ENCODE results near the gene DEFB110.

The DEFB110 gene

DNA sequence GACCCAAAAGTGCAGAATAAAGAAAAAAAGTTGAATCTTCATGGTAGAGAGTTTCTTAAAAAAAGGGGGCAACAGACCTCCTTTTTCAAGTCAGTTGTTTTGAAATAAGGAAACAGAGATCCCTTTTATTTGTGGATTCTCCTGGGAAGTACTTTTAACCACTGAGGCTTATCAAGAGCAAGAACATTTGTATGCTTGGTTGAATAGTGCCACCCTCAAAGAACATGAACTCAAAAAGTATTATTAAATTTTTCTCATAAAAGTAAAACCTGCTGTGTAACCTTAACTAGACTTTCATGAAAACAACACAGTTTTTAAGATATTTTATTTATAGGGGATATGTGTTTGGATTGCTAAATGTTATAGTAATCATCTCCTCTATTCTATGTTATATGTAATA lies at the start of gene DEFB110:
Gene DEFB110, minus strand, starts transcription at position 101 of the 400 bp plus-strand sequence. Its CDS starts 59 bp downstream, at position 42.
- DNase-seq (ENCODE audit: low read depth in 1 of 2, low spot score in 1 of 2) = no peak

DNA sequence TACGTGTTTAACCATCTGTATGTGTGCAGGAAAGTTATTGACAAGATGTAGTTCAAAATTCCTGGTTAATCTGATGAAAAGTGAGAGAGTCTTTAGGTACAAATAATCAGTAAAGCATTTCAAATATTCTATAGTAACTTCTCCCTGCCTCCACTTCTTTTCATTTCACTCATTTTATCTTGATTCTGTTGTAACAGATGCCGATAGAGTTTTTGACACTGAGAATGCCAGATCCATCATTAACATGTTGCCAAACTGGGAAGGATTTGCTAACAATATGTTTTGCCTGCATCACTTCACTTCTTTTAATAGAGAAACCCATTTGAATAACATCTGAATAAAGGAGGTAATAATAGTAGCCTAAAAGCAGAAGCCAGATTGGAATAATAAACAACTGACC lies 48.3 kb upstream of the DEFB110 start:
- DNase-seq (ENCODE audit: low read depth in 1 of 2, low spot score in 1 of 2) = no peak

DNA sequence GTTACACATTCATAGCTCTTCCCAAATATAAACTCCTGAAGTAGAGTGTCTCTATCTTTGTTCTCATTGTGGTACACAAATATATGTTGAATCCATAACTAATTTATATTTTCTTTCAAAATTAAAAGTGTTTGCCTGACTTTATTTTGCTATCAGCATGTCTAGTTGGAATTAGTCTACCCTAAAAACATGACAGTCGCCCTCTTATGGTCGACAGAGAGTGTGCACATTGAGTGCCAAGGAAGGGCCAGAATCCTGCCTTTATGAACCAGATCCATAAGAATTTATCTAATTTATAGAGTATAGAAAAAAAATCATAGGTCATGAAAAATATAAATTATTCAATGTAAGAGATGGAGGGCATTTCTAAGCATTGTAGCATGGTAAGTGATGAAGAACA lies 40.3 kb upstream of the DEFB110 start:
- DNase-seq (ENCODE audit: low read depth in 1 of 2, low spot score in 1 of 2) = no peak

DNA sequence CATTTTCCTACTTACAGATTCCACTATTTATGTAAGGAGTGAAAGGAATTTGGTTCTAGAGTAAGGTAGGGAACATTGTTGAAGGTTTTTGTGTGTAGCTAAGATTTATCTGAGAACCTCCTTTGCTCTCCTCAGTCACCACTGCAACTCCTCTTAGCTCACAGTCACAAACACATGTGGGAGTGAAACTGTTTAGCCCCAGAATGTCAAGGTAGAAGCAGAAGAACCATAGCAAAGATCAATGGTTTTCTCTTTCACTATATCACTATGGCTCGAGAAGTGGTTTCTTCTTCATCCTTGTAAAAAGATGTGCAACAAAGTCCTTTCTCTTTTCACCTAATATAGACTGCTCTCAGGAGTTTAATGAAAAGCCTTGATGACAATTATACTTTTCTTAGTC lies 34.4 kb upstream of the DEFB110 start:
- no peak for DNase-seq (ENCODE audit: low read depth in 1 of 2, low spot score in 1 of 2)

DNA sequence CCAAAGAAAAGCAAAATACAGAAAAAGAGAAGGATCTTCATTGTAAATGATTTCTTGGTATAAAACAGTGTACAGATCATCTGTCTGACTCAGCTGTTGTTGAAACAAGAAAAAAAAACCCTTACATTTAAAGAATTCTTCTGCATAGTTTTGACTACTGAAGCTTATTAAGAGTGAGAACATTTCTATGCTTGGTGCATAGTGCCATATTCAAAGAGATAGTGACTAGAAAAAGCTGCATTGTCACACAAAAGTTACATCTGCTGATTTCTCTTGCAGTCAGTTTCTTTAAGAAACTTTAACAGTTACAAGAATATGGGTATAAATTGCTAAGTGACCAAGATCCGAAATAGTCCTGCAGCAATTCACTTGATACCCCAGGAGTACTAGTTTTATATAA lies 28.0 kb upstream of the DEFB110 start, which contains the start of gene DEFB112:
Gene DEFB112, minus strand, starts transcription at position 101 of the 400 bp plus-strand sequence. Its CDS starts 60 bp downstream, at position 41.
- no peak for DNase-seq (ENCODE audit: low read depth in 1 of 2, low spot score in 1 of 2)

DNA sequence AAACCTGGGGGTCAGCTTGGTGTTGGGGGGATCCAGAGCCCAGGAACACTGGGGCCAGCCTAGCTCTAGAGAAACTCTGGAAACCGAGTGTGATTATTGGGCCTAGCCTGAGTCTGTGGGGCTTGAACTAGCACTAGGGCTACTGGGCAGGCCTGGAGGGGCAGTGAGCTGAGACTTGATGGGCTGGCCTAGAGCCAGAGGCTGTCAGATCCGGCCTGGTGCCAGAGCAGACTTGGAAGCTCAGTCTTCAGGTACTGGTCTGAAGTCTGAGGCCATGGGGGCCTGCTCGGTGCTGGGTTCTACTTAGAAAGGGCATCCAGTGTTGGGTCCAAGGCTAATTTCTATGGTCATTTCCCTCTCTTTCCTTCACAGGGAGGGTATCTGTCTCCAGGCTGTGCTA lies 25.2 kb upstream of the DEFB110 start:
- DNase-seq (ENCODE audit: low read depth in 1 of 2, low spot score in 1 of 2) = no peak

DNA sequence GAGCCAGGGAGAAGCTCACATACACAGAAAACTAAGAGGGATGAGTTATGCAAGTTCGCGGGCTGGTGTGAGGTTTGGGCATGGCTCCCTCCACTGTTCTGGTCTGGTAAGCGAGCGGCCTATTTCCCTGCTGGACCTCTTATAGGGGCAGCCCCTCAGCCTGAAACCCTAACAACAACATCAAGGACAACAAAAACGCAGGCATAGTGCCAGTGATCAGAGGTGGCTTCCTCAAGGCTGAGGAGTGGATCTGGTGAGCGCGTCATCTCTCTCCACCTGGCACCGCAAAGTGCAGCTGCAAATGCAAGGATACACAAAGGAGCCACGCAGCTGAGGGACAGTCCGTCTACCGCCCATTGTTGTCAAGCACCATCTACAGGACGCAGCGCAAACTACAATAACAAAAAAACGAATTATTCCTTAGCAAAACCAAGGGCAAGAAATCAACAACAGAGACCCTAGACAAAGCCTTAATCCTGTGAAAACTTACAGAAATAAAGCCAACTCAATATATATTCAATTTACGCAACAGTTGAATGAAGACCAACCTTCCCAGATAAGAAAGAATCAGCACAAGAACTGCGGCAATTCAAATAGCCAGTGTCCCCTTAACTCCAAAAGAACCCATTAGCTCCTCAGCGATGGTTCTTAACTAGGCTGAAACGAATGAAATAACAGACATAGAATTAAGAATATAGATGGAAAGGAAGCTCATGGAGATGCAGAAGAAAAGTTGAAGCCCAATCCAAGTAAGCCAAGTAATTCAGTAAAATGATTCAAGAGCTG lies 9.2 kb upstream of the DEFB110 start:
- no peak for DNase-seq (ENCODE audit: low read depth in 1 of 2, low spot score in 1 of 2)

DNA sequence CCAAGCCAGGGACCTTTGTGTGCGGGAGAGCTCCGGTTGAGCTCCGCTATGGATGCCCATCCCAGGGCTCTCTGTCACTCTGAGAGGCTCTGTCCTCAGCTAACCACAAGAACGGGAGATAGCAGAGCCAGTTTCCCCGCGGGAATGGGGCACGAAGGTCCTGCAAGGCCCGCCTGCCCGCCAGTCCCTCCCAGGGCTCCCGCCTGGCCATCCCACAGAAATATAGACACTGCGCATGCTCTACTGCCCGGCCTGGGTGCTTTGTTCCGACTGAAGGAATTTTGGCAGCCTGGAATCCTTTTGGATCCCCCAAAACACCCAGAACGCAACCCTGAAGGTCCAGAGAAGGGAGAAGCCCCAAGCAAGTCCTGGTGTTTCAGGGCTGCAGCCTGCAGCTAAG lies 8.6 kb upstream of the DEFB110 start:
- DNase-seq (ENCODE audit: low read depth in 1 of 2, low spot score in 1 of 2) = no peak

DNA sequence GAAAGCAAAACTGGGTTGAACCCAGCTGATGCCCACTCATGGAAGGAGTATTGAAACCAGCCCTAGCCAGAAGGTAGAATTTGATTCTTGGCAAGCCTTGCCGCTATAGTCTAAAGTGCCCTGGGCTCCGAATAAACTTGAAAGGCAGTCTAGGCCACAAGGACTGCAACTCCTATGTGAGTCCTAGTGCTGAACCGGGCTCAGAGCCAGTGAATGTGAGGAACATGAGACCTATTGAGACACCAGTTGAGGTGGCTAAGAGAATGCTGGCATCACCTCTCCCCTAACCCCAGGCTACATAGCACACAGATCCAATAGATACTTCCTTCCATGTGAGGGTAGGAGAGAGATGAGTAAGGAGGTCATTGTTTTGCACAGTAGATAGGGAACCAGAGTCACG lies 3.5 kb upstream of the DEFB110 start:
- DNase-seq (ENCODE audit: low read depth in 1 of 2, low spot score in 1 of 2) = no peak

DNA sequence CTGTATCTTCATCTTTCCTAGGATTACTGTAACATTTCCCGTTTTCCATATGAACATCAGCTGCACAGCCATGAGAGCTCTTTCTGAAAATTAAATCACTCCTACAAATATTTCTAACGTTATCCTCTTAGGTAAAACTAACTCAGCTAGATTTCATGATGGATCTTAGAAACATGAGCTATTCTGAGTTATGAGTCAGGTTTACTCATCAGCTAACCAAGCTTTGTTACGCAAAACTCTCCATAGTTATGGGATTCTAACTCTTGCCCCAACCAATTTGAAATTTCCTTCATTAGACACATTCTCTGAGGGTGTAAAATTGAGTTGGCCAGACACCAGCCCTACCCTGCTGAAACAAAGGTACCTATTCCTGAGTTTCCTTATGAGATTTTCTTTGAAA lies 14.0 kb downstream of the DEFB110 start:
- no peak for DNase-seq (ENCODE audit: low read depth in 1 of 2, low spot score in 1 of 2)

DNA sequence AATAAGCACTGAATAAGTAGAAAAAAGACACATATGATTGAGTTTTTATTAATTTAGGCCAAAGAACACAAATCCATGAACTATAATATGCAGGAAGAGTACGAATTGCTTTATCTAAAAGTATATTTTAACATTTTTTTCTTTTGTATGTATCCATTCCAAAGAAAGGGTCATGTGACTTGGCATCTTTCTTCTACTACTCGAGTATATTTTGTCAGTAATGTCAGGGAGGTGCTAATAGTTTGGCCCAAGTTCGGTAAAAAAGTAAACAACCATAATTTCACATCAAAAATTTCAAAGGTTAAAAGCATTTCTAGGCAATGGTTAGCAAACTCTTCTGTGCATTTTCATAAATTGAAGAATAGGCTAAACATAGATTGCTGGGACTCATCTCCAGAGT lies 18.7 kb downstream of the DEFB110 start:
- no peak for DNase-seq (ENCODE audit: low read depth in 1 of 2, low spot score in 1 of 2)

DNA sequence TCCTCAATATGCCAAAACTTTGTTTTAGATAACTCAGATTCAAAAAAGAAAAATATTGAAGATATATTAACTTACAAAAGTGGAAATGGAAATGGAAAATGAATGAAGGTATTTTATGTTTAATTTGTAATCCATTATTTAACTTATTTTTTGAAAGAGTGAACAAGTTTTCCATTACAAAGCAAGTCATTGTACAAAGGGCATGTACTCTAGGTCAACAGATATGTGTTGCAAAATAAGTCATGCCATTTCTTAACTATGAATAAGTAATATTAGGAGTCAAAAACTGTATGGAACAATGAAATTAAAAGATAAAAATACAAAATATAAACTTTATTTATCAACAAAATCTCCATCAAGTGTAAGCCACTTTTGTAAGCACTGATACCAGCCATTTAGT lies 26.5 kb downstream of the DEFB110 start:
- DNase-seq (ENCODE audit: low read depth in 1 of 2, low spot score in 1 of 2) = no peak

DNA sequence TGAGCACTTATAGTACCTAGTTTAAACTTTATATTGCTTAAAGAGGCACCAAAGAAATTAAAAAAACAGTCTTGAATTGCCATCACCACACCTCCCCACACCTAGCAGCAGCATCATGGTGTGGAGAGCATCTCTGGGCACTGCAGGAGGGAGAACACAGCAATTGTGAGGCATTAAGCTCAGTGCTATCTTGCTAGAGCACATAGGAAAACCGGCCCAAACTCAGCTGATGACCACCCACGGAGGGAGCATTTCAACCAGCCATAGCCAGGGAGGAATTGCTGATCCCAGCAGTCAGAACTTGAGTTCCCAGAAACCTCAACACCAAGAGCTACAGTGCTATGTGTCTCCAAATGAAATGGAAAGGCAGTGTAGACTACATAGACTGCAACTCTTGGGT lies 32.9 kb downstream of the DEFB110 start:
- DNase-seq (ENCODE audit: low read depth in 1 of 2, low spot score in 1 of 2) = no peak

DNA sequence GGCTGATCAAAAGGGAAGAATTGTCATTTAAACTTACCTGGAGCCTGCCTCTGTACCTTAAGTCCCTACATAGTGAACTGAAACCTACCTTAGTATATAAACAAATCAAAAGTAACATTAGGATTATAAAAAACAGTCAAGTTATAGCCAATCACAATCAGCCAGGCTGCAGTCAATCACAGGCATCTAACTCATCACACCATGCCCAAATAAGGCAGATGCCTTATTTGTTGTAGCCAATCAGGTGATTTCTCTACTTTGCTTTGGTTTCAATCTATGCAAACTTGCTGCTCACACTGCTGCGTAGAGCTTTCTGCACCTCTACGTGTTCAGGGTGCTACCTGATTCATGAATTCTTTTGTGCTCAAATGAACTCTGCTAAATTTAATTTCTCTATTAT lies 34.0 kb downstream of the DEFB110 start:
- DNase-seq (ENCODE audit: low read depth in 1 of 2, low spot score in 1 of 2) = no peak

DNA sequence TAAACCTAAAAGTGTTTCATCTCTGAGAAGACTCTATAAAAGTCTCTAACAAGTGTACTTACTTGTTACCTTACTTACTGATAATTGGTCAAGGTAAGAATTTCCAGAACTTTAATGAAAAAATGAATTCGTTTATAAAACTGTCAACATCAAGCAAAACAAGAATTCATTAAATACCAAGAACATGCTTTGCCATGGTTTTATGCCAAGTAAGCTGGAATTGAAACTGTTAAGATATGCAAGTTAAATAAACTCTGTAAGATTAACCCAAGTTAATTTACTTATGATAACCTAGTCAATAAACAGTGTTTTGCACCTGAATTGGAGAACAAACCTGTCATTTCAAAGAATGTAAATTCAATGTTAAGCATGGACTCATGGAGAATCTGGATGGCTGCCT lies 35.2 kb downstream of the DEFB110 start:
- no peak for DNase-seq (ENCODE audit: low read depth in 1 of 2, low spot score in 1 of 2)

DNA sequence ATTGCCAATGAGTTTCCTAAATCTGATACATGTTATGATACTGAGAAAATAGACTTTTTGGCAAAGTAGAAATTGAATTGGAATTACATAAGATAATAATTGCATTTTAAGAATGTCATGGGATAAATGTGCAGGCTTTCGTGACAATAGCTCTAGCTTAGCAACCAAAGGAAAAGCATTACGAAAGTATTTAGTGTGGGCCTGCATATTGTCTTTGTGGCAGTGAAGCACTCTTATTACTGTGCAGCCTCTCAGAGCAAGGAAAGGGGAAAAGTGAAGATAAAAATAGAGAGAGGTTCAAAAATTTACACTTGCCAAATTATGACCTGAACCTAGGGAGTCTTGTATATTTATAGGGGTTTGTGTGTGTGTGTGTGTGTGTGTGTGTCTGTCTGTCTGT lies 39.7 kb downstream of the DEFB110 start:
- DNase-seq (ENCODE audit: low read depth in 1 of 2, low spot score in 1 of 2) = no peak

DNA sequence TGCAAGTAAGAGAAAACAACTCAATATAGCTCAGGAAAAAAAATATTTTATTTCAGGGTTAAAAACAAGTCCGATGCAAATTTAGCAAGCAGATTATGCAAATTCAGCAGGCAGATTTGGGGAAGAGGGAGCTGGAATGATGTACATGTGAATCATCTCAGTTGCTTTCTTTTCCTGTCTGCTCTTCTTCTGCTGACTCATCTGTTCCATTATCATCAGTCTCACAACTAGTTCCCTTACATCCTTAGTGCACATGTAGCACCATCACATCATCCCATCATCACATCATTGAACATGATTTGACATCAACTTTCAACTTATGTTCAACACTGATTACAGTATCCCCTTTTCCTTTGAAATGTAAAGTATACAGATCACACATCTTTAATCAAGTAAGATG lies 40.9 kb downstream of the DEFB110 start:
- no peak for DNase-seq (ENCODE audit: low read depth in 1 of 2, low spot score in 1 of 2)

DNA sequence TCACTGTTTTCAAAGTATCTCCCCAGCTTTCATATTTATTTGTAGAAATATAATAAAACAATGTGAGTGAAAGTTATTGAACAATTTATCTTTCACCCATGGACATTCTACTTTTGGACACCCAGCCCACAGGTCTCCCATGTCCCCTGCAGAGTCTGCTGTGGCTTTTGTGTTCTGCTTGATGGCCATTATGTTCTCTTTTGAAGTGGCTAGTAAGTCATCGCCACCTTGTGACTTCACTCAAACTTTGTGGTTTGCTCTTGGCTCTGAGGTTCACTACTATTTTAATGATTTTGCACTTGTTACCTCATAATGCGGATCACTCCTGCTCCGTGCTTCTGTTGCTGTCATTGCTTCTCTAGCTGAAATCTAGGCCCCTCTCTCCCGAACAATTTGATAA lies 42.2 kb downstream of the DEFB110 start:
- DNase-seq (ENCODE audit: low read depth in 1 of 2, low spot score in 1 of 2) = no peak

DNA sequence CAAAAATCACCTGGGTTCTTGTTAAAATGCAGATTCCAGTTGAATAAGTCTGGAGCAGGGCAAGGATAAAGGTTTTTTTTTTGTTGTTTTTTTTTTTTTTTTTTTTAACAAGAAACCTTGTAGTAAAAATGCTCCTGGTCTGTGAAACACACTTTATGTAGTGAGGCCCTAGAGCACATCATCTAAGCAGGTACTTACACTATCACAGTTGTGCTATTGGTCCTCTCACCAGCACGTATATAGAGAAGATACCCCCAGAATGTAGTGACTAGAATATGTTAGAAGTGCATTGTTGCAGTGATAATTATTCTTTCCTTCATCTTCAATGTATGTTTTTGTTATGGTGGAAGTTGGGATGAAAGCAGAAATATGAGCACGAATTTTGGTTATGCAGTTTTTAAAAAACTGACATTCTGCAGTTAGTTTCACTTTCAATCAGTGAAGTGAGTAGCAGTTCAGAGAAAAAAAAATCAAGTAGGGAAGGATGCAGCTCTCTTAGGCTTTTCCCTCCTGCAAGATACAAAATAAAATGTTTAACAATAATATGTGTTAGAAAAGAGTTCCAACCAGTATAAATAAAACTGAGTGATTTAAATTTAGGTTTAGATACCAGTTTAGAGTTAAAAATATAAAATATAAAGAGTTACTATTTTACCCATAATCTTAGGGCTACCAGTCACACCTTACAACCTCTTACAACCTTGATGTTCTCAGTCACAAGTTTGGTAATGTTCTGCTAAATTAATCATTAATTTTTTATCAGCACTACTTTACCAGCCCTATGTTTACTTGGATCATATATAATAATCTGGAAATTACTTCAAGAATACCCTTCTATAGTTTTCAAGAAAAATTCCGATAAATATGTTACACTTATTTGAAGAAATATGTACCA lies 43.2 kb downstream of the DEFB110 start:
- no peak for DNase-seq (ENCODE audit: low read depth in 1 of 2, low spot score in 1 of 2)

DNA sequence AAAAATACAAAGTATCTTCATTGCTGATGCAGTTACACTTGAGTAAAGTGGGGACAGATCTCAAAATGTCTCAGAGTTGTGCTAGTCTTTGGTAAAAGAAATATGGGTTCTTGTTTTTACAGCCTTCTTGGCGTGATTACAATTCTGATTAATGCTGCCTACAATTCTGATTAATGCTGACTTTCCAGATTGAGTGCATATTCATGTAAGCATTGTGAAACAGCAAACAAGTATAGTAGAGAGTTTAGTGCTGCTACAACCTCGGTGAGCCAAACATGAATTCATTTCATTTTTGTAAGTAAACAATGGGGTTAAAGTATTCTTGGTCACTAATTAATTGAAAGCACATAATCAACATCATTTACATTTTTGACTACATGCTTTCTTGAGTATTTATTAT lies 52.2 kb downstream of the DEFB110 start, which contains the start of gene DEFB113:
Gene DEFB113, minus strand, starts transcription at position 21 of the 400 bp plus-strand sequence. Its CDS starts 0 bp downstream, at position 21.
- DNase-seq (ENCODE audit: low read depth in 1 of 2, low spot score in 1 of 2) = no peak

Measured in stimulated activated CD4-positive, alpha-beta T cell treated with anti-CD3 and anti-CD28 coated beads, Interleukin-15, amount 100 ng/mL, for 1 hour (primary cell).